ENCODE results near the gene CFL1.

GRCh38 chr11:65861533-65862183, 3.7 kb upstream of the CFL1 start:
- no peak for TF ChIP-seq POLR2A (IDR thresholded peaks at IDR 0.05)
- TF ChIP-seq CTCF (IDR thresholded peaks at IDR 0.05), result no peak
